ENCODE measurements around the gene PPP1R1B.

DNA sequence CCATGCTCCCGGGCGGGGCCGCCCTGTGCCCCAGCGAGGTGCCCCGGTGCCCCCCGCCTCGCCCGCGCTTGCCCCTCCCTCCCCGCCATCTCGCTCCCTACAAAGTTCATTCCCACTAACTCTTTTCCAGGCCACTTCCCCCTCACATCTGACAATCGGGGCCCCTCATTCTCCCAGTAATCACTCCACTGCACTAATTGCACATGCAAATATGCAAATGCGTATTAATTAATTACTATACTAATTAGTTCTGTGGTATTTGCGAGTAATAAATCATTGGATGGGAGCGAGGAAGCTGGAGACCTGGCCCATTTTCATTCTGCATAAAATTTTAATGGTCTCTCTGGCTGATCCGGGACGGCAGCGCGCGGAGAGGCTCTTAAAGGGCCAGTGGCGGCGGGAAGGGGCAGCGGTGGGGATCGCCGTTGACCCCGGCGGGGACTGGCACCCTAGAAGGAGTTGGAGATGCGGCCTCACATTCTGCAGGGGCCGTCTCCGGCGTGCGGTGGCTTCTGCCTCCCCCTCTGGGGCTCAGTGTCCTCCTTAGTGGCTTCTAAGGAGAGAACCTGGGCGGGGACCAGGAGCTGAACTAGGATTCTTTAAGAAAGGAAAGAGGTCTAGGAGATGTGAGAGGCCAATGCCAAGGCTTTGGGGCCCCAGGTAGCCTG is 8.4 kb upstream of the PPP1R1B start:
- TF ChIP-seq, protein P1, sequence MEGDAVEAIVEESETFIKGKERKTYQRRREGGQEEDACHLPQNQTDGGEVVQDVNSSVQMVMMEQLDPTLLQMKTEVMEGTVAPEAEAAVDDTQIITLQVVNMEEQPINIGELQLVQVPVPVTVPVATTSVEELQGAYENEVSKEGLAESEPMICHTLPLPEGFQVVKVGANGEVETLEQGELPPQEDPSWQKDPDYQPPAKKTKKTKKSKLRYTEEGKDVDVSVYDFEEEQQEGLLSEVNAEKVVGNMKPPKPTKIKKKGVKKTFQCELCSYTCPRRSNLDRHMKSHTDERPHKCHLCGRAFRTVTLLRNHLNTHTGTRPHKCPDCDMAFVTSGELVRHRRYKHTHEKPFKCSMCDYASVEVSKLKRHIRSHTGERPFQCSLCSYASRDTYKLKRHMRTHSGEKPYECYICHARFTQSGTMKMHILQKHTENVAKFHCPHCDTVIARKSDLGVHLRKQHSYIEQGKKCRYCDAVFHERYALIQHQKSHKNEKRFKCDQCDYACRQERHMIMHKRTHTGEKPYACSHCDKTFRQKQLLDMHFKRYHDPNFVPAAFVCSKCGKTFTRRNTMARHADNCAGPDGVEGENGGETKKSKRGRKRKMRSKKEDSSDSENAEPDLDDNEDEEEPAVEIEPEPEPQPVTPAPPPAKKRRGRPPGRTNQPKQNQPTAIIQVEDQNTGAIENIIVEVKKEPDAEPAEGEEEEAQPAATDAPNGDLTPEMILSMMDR (conservative IDR thresholded peaks at IDR 0.05; ENCODE audit: low read length) = no peak
- TF ChIP-seq EZH2phosphoT487 (IDR thresholded peaks at IDR 0.05; ENCODE audit: borderline replicate concordance) = no peak

Data from Loucy (cell line).